ENCODE results near the gene CRYBG3.
A peak's percentile ranks its signal among the peaks of the same experiment; 100 is the strongest.
"Not testable (repeated sequence)": the region's sequence is repeated elsewhere in the genome, so short reads cannot be mapped to it uniquely, and the experiment has no call there.

CRYBG3 gene

GRCh38 chr3:97901313-97902248, 79.8 kb downstream of the CRYBG3 start:
- DNase-seq: no peak

DNA sequence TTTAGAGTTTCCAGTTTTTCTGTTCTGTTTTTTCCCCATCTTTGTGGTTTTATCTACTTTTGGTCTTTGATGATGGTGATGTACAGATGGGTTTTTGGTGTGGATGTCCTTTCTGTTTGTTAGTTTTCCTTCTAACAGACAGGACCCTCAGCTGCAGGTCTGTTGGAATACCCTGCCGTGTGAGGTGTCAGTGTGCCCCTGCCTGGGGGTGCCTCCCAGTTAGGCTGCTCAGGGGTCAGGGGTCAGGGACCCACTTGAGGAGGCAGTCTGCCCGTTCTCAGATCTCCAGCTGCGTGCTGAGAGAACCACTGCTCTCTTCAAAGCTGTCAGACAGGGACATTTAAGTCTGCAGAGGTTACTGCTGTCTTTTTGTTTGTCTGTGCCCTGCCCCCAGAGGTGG, 88.0 kb downstream of the CRYBG3 start:
- not testable (repeated sequence) for DNase-seq

- DNase-seq: not testable (repeated sequence)
Observed at GRCh38 chr3:97910236-97910831, 88.5 kb downstream of the CRYBG3 start.

DNA sequence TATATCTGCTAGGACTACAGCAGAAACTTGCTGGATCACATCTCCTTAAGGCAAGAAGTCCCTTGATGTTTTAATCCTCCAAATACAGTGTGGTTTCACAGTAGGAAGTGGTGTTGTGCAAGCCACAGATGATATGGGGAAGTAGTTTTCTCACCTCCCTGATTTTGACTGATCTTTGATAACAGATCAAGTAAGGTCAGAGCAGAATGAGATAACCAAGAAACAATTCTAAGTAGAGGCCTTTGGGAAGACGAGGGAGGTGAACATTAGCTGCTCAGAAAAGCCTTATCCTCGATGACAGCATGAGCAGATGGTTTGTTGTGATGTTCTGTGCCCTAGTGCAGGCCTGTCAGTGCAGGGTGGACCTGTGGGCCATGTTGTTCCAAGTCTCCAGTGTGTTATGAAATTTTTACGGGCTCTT, 89.1 kb downstream of the CRYBG3 start:
- DNase-seq: no peak

GRCh38 chr3:97911459-97911858, 89.6 kb downstream of the CRYBG3 start:
- DNase-seq: no peak

DNA sequence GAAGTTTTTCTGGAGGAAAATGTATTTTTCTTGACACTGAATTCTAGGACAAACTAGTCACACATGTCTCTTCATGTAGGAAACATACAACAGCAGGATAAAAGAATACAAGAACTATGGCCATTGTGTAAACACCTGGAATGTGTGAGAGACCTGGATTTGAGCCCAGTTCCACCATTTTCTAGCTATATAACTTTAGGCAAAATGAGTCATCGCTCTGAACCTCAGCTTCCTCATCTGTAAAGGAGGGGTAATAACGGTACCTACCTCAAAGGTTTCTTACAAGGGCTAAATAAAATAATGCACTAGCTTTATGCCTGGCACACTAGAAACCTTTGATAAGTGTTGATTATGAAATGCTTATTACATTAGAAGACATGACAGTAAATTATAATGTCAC, 92.6 kb downstream of the CRYBG3 start:
- DNase-seq: no peak

GRCh38 chr3:97916576-97916975, 94.8 kb downstream of the CRYBG3 start:
- DNase-seq: no peak

- no peak for DNase-seq
Observed at GRCh38 chr3:97917813-97918536, 96.2 kb downstream of the CRYBG3 start.

- no peak for DNase-seq
Observed at GRCh38 chr3:97927704-97928103, 105.9 kb downstream of the CRYBG3 start.

- no peak for DNase-seq
Observed at GRCh38 chr3:97928986-97929385, 107.2 kb downstream of the CRYBG3 start.

GRCh38 chr3:97930018-97930417, 108.2 kb downstream of the CRYBG3 start:
- no peak for DNase-seq

GRCh38 chr3:97931218-97931617, 109.4 kb downstream of the CRYBG3 start:
- DNase-seq: no peak

- DNase-seq: no peak
Observed at GRCh38 chr3:97932387-97932801, 110.6 kb downstream of the CRYBG3 start.

- DNase-seq: no peak
Observed at GRCh38 chr3:97934980-97935695, 113.3 kb downstream of the CRYBG3 start.

DNA sequence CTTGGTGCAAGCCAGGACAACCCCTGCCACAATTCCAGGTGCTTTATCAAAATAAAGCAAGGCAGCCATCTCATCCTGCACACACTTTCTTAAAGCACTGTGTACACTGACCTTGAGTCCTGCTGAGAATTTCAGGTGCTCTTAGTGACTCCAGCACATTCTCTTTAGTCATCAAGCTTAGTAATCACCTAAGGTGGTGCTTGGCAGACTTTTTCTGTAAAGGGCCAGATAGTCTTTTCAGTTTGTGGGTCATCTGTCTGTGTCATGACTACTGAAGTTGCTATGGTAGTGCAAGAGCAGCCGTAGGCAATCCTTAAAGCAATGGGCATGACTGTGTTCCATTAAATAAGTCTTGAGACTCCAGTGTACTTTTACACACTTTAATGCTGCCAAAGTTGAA, 114.0 kb downstream of the CRYBG3 start:
- no peak for DNase-seq

GRCh38 chr3:97937205-97937604, 115.4 kb downstream of the CRYBG3 start:
- DNase-seq: no peak

DNA sequence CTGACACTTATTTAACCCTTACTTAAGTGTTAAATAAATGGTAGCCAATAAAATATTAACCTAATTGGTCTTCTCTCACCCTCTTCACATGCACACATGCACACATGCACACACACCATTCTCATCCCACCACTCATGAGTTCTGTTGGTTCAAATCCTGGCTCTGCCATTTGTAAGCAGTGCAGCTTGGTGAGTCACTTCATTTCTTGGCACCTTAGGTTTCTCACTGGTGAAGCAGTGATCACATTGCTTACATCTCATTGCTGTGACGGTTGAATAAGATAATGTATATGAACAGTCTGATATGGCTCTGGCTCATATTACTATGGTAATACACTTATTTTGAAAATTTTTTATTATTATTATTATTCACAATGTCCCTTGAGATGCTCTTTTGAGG, 116.6 kb downstream of the CRYBG3 start:
- DNase-seq: no peak

DNA sequence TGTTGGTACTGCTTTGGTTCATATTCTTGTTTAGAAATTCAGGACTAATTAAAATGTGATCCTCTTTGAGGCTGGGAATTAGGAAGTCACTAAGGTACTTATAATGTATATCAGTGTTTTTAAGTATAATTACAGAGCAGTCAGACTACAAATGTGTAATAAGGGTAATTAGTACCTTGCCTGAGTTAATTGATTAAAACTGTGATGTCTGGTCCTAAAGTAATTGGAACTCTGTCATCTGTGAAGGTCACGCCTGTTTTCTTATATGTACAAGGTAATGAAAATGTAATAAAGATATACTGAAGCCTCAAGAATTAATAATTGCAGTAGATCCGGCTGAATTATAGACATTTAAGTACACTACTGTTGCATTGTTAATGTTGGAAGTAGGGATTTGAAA, 117.6 kb downstream of the CRYBG3 start:
- DNase-seq: peak in 1 of 3 experiments; percentile 80

- peak; percentile 9 to 80 (median 44) for DNase-seq
Observed at GRCh38 chr3:97940034-97940433, 118.2 kb downstream of the CRYBG3 start.

- DNase-seq: peak; percentile 40 to 91 (median 69)
Observed at GRCh38 chr3:97942801-97943546, 121.2 kb downstream of the CRYBG3 start.

DNA sequence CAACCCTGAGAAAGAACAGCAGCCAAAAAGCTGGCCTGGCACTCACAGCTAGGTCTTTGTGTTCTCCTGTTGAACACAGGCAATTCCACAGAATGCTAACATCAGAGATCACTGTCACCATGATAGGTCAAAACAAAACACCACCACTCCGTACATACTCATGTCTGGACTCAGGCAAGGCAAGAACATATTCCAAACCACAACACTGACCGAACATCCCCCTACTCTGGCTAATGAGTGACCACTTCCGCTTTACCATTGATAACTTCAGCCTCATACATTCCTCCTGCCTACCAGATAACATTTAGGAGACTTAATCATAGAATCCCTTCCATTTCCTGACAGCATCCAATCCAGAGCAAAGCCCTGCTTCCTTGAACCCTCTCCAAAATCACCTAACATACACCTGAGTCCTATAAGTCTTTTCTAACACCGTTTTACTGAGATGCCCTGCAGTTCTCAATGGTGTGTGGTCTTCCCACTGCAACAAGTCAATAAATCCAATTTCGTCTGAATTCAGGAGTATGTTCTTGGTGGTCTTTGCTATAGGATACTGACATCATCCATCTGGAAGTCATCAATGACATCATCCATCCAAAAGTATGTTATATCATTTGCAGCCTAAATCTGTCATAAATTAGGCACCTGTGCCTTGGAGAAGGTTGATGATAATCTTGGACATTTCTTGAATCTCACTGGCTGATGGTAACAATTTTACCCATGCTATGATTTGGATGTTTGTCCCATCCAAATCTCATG, 126.7 kb downstream of the CRYBG3 start:
- DNase-seq: no peak
